ENCODE measurements around the gene NUMB.

DNA sequence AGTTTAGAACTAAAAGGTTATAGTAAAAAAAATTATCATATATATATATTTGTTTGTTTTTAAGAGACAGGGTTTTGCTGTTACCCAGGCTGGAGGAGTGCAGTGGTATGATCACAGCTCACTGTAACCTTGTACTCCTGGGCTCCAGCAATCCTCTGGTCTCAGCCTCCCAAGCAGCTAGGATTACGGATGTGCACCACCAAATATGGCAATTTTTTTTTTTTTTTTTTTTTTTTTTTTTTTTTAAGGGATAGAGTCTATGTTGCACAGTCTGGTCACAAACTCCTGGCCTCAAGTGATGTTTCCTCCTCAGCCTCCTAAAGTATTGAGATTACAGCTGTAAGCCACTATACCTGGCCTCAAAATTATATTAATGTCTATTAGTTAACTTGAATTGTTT, 172.4 kb downstream of the NUMB start:
- TF ChIP-seq POLR2A (IDR thresholded peaks at IDR 0.05) (no peak), POLR2AphosphoS5 (IDR thresholded peaks at IDR 0.05) (no peak)
- TF ChIP-seq, protein P1, sequence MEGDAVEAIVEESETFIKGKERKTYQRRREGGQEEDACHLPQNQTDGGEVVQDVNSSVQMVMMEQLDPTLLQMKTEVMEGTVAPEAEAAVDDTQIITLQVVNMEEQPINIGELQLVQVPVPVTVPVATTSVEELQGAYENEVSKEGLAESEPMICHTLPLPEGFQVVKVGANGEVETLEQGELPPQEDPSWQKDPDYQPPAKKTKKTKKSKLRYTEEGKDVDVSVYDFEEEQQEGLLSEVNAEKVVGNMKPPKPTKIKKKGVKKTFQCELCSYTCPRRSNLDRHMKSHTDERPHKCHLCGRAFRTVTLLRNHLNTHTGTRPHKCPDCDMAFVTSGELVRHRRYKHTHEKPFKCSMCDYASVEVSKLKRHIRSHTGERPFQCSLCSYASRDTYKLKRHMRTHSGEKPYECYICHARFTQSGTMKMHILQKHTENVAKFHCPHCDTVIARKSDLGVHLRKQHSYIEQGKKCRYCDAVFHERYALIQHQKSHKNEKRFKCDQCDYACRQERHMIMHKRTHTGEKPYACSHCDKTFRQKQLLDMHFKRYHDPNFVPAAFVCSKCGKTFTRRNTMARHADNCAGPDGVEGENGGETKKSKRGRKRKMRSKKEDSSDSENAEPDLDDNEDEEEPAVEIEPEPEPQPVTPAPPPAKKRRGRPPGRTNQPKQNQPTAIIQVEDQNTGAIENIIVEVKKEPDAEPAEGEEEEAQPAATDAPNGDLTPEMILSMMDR (IDR thresholded peaks at IDR 0.05) = no peak
